HG03575 (cell line): ENCODE measurements around the gene PROZ.

Experiments
- ATAC-seq: cut with Tn5 transposase; IDR thresholded peaks from one replicate; pipeline ENCODE4 v1.9.1; 2021; ENCODE audit not compliant: unreplicated experiment, insufficient number of reproducible peaks, low FRiP score; ENCODE audit errors: extremely low read depth

PROZ gene

DNA sequence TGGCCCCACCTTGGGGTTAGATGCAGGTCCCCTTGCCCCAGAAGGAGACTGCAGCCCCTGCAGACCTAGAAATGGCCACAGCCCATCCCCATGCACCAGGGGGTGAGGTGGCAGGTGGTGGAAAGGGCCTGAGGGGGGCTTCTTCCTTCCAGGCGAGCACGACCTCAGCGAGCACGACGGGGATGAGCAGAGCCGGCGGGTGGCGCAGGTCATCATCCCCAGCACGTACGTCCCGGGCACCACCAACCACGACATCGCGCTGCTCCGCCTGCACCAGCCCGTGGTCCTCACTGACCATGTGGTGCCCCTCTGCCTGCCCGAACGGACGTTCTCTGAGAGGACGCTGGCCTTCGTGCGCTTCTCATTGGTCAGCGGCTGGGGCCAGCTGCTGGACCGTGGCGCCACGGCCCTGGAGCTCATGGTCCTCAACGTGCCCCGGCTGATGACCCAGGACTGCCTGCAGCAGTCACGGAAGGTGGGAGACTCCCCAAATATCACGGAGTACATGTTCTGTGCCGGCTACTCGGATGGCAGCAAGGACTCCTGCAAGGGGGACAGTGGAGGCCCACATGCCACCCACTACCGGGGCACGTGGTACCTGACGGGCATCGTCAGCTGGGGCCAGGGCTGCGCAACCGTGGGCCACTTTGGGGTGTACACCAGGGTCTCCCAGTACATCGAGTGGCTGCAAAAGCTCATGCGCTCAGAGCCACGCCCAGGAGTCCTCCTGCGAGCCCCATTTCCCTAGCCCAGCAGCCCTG is 40.0 kb upstream of the PROZ start:
- ATAC-seq = no peak

DNA sequence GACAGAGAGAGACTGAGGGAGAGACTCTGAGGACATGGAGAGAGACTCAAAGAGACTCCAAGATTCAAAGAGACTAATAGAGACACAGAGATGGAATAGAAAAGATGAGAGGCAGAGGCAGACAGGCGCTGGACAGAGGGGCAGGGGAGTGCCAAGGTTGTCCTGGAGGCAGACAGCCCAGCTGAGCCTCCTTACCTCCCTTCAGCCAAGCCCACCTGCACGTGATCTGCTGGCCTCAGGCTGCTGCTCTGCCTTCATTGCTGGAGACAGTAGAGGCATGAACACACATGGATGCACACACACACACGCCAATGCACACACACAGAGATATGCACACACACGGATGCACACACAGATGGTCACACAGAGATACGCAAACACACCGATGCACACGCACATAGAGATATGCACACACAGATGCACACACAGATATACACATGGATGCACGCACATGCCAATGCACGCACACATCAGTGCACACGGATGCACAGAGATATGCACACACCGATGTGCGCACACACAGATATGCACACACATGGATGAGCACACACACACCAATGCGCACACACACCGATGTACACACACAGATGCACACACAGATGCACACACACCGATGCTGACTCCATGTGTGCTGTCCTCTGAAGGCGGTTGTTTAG is 39.2 kb upstream of the PROZ start:
- no peak for ATAC-seq

DNA sequence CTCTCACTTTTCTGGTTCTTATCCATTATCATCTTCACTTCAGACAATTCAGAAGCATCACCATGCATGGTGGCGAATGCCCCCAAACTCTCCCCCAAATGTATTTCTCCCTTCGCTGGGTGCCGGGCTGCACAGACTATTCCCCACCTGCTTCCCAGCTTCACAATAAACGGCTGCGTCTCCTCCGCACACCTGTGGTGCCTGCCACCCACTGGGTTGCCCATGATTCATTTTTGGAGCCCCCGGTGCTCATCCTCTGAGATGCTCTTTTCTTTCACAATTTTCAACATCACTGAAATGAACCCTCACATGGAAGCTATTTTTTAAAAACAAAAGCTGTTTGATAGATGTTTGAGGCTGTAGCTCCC is 38.6 kb upstream of the PROZ start:
- no peak for ATAC-seq

DNA sequence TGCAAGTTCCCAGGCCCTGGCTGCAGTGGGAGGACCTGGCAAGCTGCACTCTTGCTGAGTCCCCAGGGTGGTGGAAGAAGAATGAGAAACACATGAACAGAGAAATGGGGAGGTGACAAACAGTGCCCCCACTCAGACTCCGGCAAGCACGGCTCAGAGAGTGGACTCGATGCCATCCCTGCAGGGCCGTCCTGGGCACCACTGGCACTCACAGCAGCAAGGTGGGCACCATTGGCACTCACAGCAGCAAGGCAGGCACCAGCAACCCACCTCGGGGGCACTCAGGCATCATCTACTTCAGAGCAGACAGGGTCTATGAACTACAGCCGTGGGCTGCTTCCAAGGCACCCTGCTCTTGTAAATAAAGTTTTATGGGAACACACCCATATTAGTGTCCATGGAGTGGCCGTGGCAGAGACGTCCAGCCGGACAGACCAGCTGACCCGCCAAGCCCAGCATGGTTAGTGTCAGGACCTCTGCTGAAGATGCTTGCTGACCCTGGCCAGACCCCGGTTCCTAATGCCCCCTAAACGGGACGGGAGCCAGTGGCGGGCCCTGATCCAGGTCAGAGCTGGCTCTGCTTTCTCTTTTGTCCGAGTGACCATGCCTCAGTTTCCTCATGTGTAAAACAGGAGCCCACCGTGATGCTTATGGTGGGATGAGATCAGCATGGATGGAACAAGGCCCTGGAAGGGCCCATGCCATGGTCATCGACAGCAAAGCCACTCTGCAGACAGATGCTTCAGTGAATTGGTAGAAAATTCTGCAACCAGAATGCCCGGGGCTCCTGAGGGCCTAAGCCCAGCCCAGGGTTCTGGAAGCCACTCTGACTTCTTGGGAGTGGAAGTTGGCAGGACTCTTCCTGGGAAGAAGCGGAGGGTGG is 37.9 kb upstream of the PROZ start:
- no peak for ATAC-seq

DNA sequence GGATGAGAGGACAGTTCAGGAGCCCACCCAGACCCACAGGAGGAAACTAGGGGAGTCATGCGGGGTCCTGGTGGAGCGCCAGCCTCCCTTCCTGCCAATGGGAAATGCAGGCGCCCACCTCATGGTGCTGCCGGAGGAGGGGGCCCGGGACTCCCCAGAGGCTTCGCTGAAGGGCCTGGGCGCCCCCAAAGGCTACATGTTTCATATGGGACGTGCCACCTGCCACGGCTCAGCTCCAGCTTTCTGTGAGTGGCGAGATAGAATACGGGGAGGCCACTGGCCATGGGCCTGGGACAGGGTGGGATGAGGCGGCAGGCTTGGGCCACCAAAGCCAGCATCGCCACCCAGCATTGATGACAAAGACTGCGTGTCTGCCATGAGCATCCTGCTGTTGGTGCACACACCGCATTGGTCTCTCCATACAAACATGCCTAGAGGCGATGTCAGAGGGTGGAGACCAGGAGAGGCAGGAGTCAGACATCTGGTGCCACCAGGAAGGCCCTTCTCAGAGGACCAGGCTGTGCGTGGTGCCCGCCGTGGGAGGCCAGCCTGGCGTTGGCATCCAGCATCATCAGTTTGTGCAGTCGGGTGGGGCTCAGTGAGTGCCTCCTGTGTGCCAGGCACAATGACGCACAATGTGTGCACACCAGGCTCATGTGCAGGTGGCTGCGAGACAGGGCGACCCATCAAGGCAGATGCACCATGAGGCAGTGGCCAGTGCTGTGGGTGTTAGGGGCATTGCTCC is 37.1 kb upstream of the PROZ start:
- ATAC-seq = no peak

DNA sequence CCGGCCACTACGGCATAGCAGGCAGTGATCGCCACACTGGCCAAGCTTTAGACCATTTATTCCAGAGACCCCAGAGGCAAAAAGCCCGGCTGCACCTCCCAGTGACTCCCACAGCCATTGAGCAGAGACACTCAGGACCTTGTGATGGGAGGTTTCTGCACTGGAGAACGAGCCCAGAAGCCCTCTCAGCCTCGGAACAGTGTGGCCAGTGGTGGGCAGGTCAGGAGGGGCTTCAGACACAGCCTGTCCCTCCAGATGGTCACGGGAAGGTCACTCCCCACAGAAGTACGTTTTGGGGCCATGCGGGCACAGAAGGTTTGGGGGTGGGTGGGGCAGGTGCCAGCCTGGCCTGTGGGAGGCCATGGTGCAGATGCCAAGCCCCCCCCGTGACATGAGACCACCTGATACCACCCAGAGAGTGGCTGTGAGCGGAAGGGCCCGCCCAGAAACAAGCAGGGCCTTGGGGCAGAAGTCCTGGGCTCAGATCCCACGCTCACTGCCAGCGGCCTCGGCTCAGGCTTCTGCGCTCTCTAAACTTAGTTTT is 36.4 kb upstream of the PROZ start:
- no peak for ATAC-seq

DNA sequence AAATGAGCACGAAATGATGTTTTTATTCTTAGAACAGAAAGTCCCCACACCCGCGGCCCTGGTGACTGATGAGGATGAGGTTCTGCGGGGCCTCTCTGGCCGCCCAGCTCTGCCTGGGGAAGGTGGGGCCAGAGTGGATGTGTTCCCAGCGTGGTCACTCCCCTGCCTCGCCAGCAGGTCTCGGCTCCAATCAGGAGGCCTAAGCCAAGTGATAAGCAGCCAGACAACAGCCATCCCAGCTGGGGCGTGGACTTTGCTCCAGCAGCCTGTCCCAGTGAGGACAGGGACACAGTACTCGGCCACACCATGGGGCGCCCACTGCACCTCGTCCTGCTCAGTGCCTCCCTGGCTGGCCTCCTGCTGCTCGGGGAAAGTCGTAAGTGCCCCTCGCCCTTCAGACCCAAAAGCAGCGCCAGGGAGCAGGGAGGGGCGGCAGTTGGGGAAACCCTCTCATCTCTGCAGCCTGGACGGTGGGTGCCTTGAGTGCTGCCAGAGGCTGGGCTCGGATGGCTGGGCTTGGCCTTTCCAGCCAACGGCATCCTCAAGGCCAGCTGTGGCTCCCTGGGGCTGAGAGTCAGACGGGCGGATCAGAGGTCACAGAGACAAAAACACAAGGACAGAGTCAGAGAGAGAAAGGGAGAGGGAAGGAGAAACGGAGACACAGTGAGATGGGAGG is 35.8 kb upstream of the PROZ start, which contains the start of gene F10:
TSS of gene F10 (plus strand) at position 250 of the 676 bp plus-strand sequence. CDS start at position 307, 57 bp downstream.
- no peak for ATAC-seq

DNA sequence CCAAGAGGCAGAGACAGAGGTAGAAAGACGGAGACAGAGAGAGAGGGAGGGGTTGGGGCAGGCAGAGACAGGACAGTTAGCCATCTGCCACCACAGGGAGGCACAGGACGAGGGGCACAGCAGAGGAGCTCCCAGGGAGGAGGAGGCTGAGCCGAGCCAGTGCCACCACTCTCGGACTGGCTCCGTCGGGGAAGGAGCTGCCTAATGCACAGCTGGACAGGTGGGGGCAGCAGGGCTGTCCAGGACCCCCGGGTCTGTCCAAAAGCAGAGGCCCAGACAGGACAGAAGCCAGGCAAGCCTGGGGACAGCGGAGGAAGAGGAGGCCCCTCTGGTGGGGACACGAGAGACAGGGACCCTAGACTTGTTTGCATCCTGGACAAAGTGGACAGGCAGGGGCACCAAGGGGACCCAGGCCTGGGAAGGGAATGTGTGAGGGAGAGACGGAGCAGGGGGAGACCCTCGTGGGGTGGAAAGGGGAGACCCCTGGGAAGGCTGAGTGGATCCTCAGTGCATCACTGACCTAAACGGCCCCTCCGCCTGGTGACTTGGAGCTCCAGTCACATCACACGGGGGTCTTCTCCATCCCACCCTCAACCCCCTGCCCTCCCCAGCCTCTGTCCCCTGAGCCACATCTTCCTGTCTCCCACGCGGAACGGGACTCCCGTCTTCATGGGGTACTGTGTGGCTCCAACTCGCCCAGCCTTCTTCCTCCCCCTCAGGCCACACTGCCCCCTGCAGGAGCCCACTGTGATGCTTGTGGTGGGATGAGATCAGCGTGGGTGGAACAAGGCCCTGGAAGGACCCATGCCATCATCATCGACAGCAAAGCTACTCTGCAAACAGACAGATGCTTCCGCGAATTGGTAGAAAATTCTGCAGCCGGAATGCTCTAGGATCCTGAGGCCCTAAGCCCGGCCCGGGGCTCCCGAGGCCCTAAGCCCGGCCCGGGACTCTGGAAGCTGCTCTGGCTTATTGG is 34.9 kb upstream of the PROZ start:
- no peak for ATAC-seq

DNA sequence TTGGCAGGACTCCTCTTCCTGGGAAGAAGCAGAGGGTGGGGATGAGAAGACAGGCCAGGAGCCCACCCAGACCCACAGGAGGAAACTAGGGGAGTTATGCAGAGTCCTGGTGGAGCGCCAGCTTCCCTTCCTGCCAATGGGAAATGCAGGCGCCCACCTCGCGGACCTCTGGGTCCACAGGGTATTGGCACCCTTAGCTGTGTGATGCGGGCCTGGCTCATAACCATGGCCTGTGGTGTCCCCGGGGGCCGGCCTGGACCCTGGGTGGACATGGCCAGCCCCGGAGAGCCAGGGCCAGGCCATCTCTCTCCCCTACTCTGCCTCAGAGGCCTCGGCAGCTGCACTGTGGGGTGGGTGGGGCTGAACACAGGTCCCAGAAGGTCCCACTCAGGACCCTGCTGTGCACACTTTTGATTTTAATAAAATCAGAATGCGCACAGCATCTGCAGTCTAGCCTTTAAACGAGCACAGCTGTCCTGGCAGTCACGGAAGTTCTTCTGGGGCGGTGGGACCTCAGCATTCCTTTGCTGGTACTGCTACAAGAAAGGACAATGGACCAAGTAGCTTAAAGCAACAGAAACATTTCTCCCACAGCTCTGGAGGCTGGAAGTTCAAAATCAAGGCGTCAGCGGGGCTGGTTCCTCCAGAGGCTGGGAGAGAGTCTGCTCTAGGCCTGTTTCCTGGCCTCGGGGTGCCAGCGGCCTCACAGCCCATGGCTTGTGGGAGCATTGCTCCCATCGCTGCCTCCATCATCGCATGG is 34.1 kb upstream of the PROZ start:
- no peak for ATAC-seq

DNA sequence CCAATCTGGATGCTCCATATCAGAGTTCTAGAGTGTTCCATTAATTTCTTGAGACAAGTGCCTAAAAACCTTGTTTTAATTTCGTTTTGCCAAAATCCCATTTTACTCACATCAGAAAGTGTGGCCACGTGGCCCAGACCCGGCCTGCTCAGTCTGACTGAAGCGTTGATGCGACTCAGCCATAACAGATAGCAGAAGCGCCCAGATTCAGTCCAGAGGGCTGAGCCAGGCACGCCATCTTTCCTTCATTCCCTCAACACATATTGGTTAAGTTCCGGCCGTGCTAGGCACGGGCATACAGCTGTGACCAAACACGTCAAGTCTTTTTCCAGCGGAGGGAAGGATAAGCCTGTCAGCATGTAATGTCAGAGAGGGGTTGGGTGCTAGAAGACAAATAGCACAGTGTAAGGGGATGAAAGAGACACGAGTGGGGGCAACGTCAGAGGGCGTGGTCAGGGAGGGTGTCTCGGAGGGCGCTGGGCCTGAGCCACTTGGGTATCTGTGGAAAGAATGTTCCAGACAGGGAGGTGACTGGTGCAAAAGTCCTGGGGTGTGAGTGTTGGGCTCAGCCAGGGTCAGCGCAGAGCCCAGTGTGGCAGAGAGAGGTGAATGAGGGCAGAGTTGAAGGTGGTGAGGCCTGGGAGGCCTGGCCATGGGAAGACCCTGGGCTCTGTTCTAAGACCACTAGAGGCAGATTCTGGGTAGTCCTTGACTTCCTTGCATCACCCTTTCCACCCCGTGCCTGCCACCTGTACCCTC is 32.8 kb upstream of the PROZ start:
- no peak for ATAC-seq

DNA sequence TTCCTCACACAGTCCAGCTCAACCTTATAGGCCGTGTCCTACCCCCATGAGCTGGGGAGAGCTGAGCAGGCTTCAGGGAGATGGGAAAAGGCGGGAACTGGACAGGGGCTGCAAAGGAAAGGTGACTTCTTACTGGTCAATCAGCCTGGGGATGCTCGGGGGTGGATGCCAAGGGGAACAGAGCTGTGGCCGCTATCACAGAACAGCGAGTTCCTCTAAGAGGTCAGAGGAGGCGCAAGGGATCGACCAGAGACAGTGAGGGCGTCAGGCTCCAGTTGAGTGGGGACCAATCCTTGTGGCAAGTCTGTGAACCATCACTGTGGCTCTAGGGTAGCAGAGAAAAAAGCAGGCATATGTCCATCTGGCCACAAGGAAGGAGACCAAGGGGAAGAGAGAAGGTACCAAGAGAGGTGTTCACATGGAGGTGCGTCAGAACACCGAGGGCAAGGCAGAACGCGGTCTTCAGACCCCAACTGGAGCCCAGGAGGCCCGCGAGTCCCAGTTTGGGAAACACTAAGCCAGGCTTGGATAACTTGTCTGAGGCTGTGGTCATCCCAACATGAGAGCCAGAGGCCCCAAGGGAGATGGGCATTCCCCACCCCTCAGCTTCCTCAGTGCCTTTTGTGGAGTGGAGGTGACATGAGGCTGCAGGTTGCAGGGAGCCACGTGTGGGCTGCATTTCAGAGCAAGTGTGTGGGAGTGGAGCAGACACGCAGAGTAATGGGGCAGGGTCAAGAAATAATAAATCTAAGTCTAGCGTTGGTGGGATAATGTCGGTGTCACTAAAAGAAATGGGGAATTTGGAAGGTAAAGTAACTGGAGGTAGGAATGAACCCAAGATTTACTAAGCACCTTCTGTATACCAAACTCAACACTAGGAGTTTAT is 31.9 kb upstream of the PROZ start:
- ATAC-seq = no peak

DNA sequence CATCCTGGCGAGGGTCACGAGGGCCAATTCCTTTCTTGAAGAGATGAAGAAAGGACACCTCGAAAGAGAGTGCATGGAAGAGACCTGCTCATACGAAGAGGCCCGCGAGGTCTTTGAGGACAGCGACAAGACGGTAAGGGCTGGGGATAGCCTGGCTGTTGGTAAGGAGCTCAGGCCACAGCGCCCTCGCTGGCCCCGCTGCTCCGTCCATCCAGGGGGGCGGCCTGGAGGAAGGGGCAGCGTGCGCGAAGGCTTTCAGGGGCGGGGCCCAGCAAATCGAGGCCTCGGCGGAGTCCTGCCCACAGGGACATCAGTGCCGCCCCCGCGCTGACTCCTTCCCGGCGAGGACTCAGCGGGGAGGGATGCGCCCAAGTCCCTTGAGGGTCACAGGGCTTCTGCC is 29.0 kb upstream of the PROZ start:
- no peak for ATAC-seq

DNA sequence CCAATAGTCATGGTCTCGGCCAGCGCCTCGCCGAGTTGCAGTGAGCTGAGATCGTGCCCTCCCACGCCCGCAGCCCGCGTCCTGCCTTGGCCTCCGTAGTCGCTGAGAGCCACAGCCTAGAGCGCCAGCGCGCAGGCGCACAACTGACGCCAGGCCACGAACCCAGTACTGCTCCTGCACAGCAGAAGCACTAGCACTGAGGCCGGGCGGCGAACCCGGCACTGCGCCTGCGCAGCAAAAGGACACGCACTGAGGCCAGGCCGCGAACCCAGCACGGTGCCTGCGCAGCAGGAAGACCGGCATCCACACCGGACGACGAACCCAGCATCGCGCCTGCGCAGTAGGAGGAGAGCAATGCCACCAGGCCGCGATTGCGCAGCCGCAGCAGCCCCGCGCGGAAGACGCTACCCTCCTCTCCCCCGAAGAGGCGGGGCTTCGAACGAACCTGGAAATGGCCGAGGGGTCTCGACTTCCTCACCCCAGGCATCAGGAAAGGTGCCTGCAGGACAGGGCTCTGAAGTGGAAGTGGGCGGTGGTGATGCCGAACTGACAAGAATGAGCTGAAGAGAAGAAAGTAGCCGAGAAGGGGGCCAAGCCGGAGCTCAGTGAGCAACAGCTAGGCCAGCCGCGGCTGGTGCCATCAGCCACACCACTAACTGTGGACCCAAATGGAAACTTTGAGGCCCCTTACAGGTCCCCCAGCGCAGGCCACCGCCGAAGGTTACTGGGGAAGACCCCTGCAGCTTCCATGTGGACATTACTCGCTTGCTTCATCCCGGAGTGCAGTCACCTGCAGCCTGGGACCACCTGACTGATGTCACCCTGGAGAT is 28.3 kb upstream of the PROZ start:
- no peak for ATAC-seq

DNA sequence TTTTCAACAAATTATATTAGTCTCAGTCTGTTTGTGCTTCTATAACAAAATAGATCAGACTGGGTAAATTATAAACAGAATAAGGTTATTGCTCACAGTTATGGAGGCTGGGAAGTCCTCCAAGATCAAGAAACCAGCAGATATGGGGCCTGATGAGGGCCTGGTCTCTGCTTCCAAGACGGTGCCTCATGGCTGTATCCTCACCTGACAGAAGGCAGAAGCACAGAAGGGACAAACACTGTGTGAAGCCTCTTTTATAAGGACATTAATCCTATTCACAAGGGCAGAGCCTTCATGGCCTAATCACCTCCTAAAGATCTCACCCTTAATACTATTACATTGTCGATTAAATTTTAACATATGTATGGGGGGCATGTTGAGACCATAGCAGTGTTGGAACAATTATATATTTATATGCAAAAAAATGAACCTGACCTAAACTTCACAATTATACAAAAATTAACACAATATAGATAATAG is 23.1 kb upstream of the PROZ start:
- ATAC-seq = no peak
